ENCODE data around the gene GPR12.
"Not testable (repeated sequence)": the region's sequence is repeated elsewhere in the genome, so short reads cannot be mapped to it uniquely, and the experiment has no call there.

Gene GPR12

DNA sequence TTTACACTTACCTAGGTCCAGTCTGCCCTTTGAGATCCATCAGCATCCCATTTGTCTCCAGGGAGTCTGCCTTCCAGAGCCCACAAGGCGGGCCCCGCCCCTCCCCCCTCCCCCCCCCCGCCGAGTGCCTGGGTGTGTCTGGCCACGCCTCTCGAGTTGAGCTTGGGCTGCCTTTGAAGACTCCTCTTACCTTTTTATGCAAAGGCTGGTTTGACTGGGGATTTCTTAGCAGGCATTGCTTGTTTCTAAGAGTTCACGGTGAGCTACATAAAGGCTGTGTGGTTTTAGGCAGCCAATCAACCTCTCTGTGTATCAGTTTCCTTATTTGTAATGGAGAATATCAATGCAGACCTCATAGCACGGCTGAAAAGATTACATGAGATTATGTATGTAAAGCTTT is 11.3 kb downstream of the GPR12 start:
- DNase-seq (ENCODE audit: low read depth in 3 of 3, low spot score in 1 of 3) = no peak

DNA sequence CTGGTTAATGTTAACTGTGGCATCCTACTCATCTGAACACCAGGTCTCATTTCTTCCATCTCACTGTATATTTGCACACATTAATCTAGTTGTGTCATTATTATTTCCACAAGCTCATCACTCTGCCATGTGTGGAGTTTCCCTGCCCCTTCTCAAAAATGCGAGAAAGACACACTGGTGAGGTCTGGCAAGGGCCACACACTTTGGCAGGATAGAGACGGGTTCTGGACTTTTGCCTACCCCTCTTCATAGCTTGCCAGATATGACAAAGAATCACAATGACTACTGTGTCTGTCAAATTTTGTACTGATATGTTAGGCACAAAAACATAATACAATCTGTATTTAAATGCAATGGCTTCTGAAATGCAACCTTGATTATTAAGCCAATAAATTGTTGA is 12.9 kb downstream of the GPR12 start:
- DNase-seq (ENCODE audit: low read depth in 3 of 3, low spot score in 1 of 3) = no peak

GRCh38 chr13:26743971-26744370 is 16.6 kb downstream of the GPR12 start:
- no peak for DNase-seq (ENCODE audit: low read depth in 3 of 3, low spot score in 1 of 3)

DNA sequence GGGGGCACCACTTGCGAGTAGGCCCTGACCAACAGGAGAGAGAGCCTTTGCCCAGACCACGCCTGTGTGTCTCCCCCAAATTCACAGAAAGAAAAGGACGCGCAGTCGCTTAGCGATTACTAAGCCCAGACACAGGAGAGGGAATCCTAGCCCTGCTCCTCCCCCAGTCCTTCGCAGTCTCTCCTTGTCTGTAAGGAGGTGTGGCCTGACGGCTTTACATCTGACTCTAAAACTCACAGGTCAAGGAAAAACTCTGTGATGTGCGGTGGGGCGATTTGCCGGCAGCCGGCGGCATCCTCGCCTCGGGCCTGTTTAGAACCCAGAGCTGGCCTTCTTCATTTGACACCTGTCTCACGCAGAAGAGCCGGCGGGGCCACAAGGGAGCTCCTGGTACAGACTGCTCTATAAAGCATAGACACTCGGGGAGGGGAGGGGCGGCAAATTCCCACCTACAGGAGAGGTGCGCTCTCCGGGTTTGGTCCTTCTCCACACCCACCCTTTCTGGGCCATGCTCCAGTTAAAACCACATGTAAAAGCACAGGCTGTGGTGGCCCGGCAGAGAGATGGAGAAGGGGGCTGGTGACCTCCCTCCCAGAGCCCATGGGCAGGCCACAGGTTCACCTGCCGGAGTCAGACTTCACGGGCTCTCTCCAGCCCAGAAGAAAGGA is 17.8 kb downstream of the GPR12 start:
- DNase-seq (ENCODE audit: low read depth in 3 of 3, low spot score in 1 of 3) = no peak

GRCh38 chr13:26735677-26736076 is 24.9 kb downstream of the GPR12 start:
- no peak for DNase-seq (ENCODE audit: low read depth in 3 of 3, low spot score in 1 of 3)

GRCh38 chr13:26727633-26728032 is 33.0 kb downstream of the GPR12 start:
- no peak for DNase-seq (ENCODE audit: low read depth in 3 of 3, low spot score in 1 of 3)

DNA sequence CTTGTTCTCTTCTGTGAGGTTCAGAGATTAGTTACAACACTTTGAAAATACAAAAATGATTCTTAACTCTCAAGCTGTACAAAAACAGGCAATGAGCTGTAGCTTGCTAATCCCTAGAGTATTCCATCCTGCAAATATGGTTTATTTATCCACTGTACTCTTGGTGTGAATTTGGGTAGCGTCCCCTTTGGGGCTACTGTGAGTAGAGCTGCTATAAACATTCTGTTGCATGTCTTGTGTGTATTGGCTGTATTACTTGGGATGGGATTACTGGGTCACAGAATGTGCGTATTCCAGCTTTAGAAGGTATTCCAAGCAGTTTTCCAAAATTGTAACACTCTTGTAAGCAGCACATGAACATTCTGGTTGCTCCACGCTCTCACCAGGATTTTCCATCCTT is 33.5 kb downstream of the GPR12 start:
- DNase-seq (ENCODE audit: low read depth in 3 of 3, low spot score in 1 of 3) = no peak

DNA sequence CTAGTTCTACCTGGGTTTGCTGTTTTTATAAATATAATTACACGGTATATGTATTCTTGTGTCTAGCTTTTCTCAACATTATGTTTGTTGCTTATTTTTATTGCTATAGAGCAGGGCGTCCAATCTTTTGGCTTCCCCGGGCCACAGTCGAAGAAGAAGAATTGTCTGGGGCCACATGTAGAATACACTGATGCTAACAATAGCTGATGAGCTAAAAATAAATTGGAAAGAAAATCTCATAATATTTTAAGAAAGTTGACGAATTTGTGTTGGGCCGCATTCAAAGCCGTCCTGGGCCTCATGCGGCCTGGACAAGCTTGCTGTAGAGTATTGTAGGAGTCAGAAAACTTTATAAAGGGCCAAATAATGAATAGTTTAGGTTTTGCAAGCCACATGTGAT is 33.9 kb downstream of the GPR12 start:
- DNase-seq (ENCODE audit: low read depth in 3 of 3, low spot score in 1 of 3) = no peak

DNA sequence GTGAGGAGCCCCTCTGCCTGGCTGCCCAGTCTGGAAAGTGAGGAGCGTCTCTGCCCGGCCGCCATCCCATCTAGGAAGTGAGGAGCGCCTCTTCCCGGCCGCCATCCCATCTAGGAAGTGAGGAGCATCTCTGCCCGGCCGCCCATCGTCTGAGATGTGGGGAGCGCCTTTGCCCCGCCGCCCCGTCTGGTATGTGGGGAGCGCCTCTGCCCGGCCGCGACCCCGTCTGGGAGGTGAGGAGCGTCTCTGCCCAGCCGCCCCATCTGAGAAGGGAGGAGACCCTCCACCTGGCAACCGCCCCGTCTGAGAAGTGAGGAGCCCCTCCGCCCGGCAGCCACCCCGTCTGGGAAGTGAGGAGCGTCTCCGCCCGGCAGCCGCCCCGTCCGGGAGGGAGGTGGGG is 37.0 kb downstream of the GPR12 start:
- DNase-seq (ENCODE audit: low read depth in 3 of 3, low spot score in 1 of 3) = not testable (repeated sequence)

- DNase-seq (ENCODE audit: low read depth in 3 of 3, low spot score in 1 of 3) = no peak
These were observed 38.3 kb downstream of the GPR12 start for GRCh38 chr13:26722321-26722720.

DNA sequence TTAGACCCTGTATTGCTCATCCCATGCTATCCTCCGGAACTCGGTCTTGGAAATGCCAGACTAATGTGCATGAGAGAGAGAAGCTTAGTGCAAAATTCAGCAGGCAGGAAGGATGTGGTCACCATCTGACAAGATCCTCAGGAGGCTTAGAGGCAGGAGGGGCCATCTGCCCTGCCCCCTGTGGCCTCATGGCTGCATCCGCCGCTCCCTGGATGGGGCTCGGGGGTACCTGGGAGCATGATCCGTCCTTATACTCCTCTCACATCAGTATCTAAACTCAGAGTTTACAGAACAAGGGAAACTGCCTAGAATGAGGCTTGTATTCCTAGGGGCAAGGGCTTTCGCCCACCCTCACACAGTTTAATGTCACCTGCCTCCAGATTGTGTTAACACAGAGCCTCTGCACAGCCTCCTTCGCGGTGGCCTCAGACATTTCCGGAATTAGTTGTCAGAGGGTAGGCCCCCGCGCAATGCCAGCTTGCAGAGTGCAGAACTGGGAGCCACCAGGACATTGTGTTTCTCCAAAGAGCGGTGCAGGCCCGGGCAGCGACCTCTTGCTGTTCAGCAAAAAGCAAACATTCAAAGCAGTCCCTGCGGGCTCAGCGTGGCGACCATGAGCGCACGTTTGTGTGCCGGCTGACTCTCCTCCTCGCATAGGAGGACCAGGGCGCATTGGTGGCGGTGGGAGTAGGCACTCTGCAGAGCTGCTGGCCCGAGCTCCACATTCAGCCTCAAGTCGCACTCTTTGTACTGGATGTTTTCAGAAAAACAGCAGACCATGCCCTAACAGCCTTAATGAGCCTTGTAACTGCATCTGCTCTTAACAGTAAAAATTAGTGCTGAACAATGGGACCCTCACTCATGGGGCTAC is 39.1 kb downstream of the GPR12 start:
- DNase-seq (ENCODE audit: low read depth in 3 of 3, low spot score in 1 of 3) = peak in 1 of 3 donors; percentile 2

DNA sequence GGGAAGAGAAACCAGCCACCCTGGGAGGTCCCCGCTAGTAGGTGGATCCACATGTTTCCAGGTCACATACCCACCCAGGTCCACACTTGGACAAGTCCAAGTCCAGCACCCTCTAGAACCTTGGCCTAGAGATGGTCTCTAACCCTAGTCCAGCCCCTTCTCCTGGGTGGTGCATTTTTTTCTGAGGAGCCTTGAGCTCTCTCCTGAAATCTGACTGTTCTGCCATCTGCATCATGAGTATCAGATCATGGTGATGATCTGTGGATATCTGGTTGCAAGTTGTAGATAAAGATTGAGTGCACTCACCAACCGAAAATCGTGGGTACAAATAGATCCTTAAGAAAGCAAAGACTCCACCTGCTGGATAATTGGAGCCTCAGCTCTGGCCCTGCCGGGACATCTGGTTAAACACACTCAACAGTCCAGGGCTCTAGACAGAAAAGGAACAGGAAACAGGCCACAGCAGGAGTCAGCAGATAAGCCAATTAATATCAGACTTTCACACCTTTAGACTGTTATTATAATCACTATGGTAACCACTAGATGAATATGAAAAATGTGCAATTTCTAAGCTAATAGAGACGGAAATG is 41.1 kb downstream of the GPR12 start:
- DNase-seq (ENCODE audit: low read depth in 3 of 3, low spot score in 1 of 3) = no peak

DNA sequence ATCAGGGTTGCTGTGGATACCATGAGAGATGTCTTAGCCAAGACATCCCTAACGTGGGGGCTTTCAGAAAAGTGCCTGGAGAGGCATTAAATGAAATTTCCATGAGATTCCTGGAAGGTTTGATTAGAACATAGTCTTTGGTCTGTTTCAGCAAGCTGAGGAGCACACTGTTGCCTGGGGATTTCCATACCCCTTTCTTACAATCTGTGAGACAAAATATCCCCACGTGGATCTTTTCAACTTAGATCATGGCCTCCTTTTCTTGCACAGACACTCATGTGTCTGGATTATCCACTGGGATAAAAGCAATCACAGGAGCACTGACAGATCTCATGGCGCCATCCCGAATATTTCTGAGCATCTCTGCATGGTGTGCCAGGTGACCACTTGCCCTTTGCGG is 41.7 kb downstream of the GPR12 start:
- DNase-seq (ENCODE audit: low read depth in 3 of 3, low spot score in 1 of 3) = no peak

DNA sequence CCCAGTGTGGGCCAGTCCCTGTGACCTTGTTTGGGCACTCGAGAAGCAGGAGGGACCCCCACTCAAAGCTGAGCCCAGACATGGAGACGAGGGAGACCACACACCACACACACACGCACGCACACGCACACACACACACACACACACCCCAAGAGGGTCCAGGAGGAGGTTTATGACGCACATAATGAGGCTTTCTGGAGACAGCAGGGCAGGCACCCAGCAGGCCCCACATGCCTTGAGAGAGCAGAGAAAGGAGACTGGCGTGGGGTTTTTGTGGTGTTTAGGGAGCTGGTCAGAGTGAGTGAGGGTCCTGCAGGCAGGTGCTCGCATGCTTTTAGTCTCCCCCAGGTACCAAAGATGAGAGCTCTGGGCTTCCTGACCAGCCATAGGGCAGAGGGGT is 42.4 kb downstream of the GPR12 start:
- no peak for DNase-seq (ENCODE audit: low read depth in 3 of 3, low spot score in 1 of 3)

GRCh38 chr13:26716984-26717383 is 43.6 kb downstream of the GPR12 start:
- DNase-seq (ENCODE audit: low read depth in 3 of 3, low spot score in 1 of 3) = no peak

GRCh38 chr13:26713341-26713740 is 47.2 kb downstream of the GPR12 start:
- DNase-seq (ENCODE audit: low read depth in 3 of 3, low spot score in 1 of 3) = no peak

GRCh38 chr13:26711211-26711610 is 49.4 kb downstream of the GPR12 start:
- DNase-seq (ENCODE audit: low read depth in 3 of 3, low spot score in 1 of 3) = no peak

DNA sequence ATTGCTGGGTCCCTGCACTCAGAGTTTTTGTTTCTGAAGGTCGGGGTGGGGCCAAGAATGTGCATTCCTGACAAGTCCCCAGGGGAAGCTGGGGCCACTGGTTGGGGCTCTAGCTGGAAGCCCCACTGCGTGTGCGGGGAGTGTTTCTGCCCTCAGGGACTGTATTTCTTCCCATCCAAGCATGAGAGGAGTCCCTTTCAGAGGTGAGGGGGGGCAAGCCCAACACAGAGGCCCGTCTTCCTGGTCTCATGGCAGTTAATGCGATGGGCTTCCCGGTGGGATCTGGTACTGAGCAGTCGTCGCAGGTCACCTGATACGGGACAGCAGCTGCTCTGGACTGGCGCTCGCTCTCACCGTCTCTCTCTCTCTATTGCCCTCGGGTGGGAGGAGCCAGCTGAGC is 50.4 kb downstream of the GPR12 start:
- DNase-seq (ENCODE audit: low read depth in 3 of 3, low spot score in 1 of 3) = no peak

GRCh38 chr13:26709461-26709860 is 51.1 kb downstream of the GPR12 start:
- no peak for DNase-seq (ENCODE audit: low read depth in 3 of 3, low spot score in 1 of 3)

DNA sequence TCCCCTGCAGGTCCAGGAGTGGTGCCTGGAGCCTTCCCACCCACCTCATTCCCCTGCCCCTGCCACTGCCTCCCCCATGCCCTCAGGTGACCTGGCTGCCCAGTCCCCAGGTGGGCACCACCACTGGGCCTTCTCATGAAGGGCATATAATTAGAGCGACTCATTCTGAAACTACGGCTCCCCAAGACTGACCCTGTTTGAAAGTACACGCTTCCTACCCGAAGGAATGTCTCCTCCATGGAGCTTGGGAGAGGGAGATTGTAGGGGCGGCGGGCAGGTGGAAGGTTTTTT is 52.6 kb downstream of the GPR12 start:
- no peak for DNase-seq (ENCODE audit: low read depth in 3 of 3, low spot score in 1 of 3)

- DNase-seq (ENCODE audit: low read depth in 3 of 3, low spot score in 1 of 3) = no peak
These were observed 53.2 kb downstream of the GPR12 start for GRCh38 chr13:26707122-26708006.

DNA sequence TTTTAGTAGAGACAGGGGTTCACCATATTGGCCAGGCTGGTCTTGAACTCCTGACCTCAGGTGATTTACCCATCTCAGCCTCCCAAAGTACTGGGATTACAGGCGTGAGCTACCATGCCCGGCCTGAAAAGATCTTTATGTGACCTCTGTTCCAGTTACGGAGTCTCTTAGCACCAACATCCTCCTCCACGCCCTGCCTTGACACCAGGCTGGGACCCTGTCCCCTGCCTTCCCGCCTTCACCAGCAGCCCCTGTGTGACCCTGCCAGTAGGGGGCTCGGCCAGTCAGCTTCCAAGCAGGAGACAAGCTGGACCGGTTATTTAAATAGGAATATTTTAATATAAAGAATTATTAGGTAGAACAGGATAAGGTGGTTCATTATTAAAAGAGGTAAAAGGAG is 54.2 kb downstream of the GPR12 start:
- no peak for DNase-seq (ENCODE audit: low read depth in 3 of 3, low spot score in 1 of 3)
